Caco-2 (cell line): Measurements from ENCODE around the gene SLIT3. TPM values are rescaled to one million over a fixed set of nuclear protein-coding genes. Genes with fewer than 3 reads are reported as not detected.

Experiments used
- BruUV-seq: library from RNA; stranded (reverse); fragments of 400-500 nt; replicated peaks from 2 replicates; lab custom pipeline; 2021; lab: Mats Ljungman, UMichigan
- CTCF ChIA-PET: fragments of 300-600 bp; sonication (Branson Sonifier 250); formaldehyde crosslinking; loops from one replicate; lab custom pipeline; 2022; ENCODE audit warnings: antibody characterized with exemption; lab: Charles Lee
- POLR2A ChIA-PET: fragments of 300-600 bp; sonication (Branson Sonifier 250); formaldehyde crosslinking; loops from one replicate; lab custom pipeline; 2022; ENCODE audit warnings: antibody characterized with exemption; lab: Charles Lee
- DNase-seq, 2 experiments: peaks; one replicate each; pipeline versions ENCODE4 v3.0.0 to v3.0.0-alpha.2; 2020 to 2022
- H3K27me3 ChIP-seq: replicated peaks from 2 replicates; pipeline ENCODE4 v1.6.0; 2011; ENCODE audit warnings: low read length; ENCODE audit not compliant: control insufficient read depth, insufficient read depth
- H3K36me3 ChIP-seq: 2 replicates; pipeline ENCODE4 v1.5.1; 2011; ENCODE audit warnings: low read length; ENCODE audit not compliant: control insufficient read depth, insufficient read depth
- H3K4me1 ChIP-seq: fragments of 250-450 bp; sonication (Bioruptor Pico); 2 replicates; pipeline ENCODE4 v1.5.1; 2020; ENCODE audit warnings: mild to moderate bottlenecking
- H3K4me3 ChIP-seq: 2 replicates; pipeline ENCODE4 v1.5.1; 2011; ENCODE audit warnings: low read depth, mild to moderate bottlenecking, control low read depth, low read length
- H3K9me3 ChIP-seq: fragments of 250-450 bp; sonication (Bioruptor Pico); 2 replicates; pipeline ENCODE4 v1.5.1; 2020; ENCODE audit warnings: mild to moderate bottlenecking, moderate library complexity
- H3K27ac Mint-ChIP-seq: one replicate; pipeline ENCODE4 v1.8.0; 2022; ENCODE audit warnings: mixed read lengths; ENCODE audit not compliant: unreplicated experiment
- H3K27me3 Mint-ChIP-seq: one replicate; pipeline ENCODE4 v1.8.0; 2022; ENCODE audit warnings: mixed read lengths; ENCODE audit not compliant: insufficient read depth, unreplicated experiment
- H3K36me3 Mint-ChIP-seq: one replicate; pipeline ENCODE4 v1.8.0; 2022; ENCODE audit warnings: mild to moderate bottlenecking, mixed read lengths; ENCODE audit not compliant: insufficient read depth, unreplicated experiment
- H3K4me1 Mint-ChIP-seq: one replicate; pipeline ENCODE4 v1.8.0; 2022; ENCODE audit warnings: low read depth, mixed read lengths; ENCODE audit not compliant: unreplicated experiment
- H3K4me3 Mint-ChIP-seq: one replicate; pipeline ENCODE4 v1.8.0; 2022; ENCODE audit warnings: mild to moderate bottlenecking, moderate library complexity, mixed read lengths; ENCODE audit not compliant: unreplicated experiment
- H3K9me3 Mint-ChIP-seq: one replicate; pipeline ENCODE4 v1.8.0; 2022; ENCODE audit warnings: mixed read lengths; ENCODE audit not compliant: unreplicated experiment
- CTCF ChIP-seq, 2 experiments: fragments of 200-600 bp in 1 of 2; IDR thresholded peaks; 1 replicate in 1 of 2; 2 replicates in 1 of 2; pipeline versions ENCODE4 v1.5.1 to v1.8.0; 2011 to 2022; ENCODE audit warnings: antibody characterized with exemption in 1 of 2, control low read depth in 1 of 2, inconsistent platforms in 1 of 2, low read depth in 1 of 2, low read length in 1 of 2, mild to moderate bottlenecking in 1 of 2, moderate library complexity in 1 of 2; ENCODE audit not compliant: insufficient read depth in 1 of 2, severe bottlenecking in 1 of 2, unreplicated experiment in 1 of 2
- intact Hi-C: fragments of 100-400 bp; cut with micrococcal nuclease; formaldehyde crosslinking; loops from one replicate; pipeline ENCODE4 v1.10.0; 2022; ENCODE audit not compliant: unreplicated experiment
- total RNA-seq: library from RNA; stranded (reverse); gene quantifications from 2 replicates; pipeline ENCODE4 v1.2.3, GENCODE V29; 2022

Gene SLIT3
- total RNA-seq, 1 experiment from 2014 or later: 2.1 TPM

GRCh38 chr5:169204788-169205400 is 96.0 kb downstream of the SLIT3 start:
- intact Hi-C loops: no loop called here
- H3K27ac Mint-ChIP-seq: no peak overlapping the region
- no TSS peak for BruUV-seq
- H3K4me3 Mint-ChIP-seq: no peak overlapping the region
- Histone ChIP-seq H3K9me3 (peaks cover 10% of the 10 kb centered on the region; the same call in 1 of the 2 replicates), H3K4me1 (no peaks in the 10 kb centered on the region), H3K4me3 (no peak overlapping the region), H3K27me3 (no peaks in the 10 kb centered on the region), H3K36me3 (no peaks in the 10 kb centered on the region)
- H3K4me1 Mint-ChIP-seq: peaks cover 14% of the 10 kb centered on the region
- ChIA-PET CTCF (no interaction called here), POLR2A (no interaction called here)
- H3K27me3 Mint-ChIP-seq: no peaks in the 10 kb centered on the region
- H3K9me3 Mint-ChIP-seq: peaks cover 15% of the 10 kb centered on the region
- DNase-seq: no peak
- H3K36me3 Mint-ChIP-seq: no peaks in the 10 kb centered on the region
- no peak for TF ChIP-seq CTCF (IDR thresholded peaks at IDR 0.05; ENCODE audit: insufficient read depth in 1 of 2, low read depth in 1 of 2, low read length in 1 of 2, severe bottlenecking in 1 of 2, unreplicated experiment in 1 of 2)

- Mint-ChIP-seq H3K36me3 (no peaks in the 10 kb centered on the region), H3K27ac (no peak overlapping the region), H3K9me3 (peaks cover 15% of the 10 kb centered on the region), H3K27me3 (no peaks in the 10 kb centered on the region), H3K4me1 (peaks cover 14% of the 10 kb centered on the region), H3K4me3 (no peak overlapping the region)
- H3K4me1 ChIP-seq: no peaks in the 10 kb centered on the region
- no peaks in the 10 kb centered on the region for H3K36me3 ChIP-seq
- ChIA-PET POLR2A (no interaction called here), CTCF (no interaction called here)
- peaks cover 5% of the 10 kb centered on the region; the same call in 1 of the 2 replicates for H3K9me3 ChIP-seq
- no peak overlapping the region for H3K4me3 ChIP-seq
- no peaks in the 10 kb centered on the region for H3K27me3 ChIP-seq
- intact Hi-C loops: no loop called here
- no peak for DNase-seq
- BruUV-seq: no TSS peak
- no peak for TF ChIP-seq CTCF (IDR thresholded peaks at IDR 0.05; ENCODE audit: insufficient read depth in 1 of 2, low read depth in 1 of 2, low read length in 1 of 2, severe bottlenecking in 1 of 2, unreplicated experiment in 1 of 2)
Observed at GRCh38 chr5:169202969-169203368, 98.0 kb downstream of the SLIT3 start.

DNA sequence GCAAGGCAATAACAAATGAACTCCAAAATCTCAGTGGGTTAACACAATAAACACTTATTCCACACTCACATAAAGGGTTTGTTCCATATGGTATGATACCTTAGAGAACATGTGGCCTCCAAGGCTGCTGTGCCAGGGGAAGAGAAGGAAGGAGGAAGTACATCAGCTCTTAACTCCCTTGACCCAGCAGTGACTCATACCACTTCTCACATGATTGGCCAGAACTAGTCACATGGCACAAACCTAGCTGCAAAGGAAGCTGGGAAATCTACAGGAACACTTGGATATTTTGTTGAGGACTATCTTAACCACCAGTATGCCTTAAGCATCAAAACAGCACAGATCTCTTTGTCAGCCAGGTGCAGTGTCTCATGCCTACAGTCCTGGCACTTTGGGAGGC is 99.3 kb downstream of the SLIT3 start:
- Mint-ChIP-seq H3K9me3 (peaks cover 15% of the 10 kb centered on the region), H3K27ac (no peak overlapping the region)

More for the DNA sequence above, 99.3 kb downstream of the SLIT3 start:
- TF ChIP-seq CTCF (IDR thresholded peaks at IDR 0.05; ENCODE audit: insufficient read depth in 1 of 2, low read depth in 1 of 2, low read length in 1 of 2, severe bottlenecking in 1 of 2, unreplicated experiment in 1 of 2): no peak
- intact Hi-C loops: no loop called here
- H3K4me1 Mint-ChIP-seq: peaks cover 9% of the 10 kb centered on the region
- no peaks in the 10 kb centered on the region for H3K36me3 Mint-ChIP-seq
- BruUV-seq: no TSS peak
- Histone ChIP-seq H3K36me3 (no peaks in the 10 kb centered on the region), H3K4me3 (no peak overlapping the region), H3K27me3 (no peaks in the 10 kb centered on the region), H3K9me3 (peaks cover 5% of the 10 kb centered on the region; the same call in 1 of the 2 replicates), H3K4me1 (no peaks in the 10 kb centered on the region)
- DNase-seq: no peak
- POLR2A ChIA-PET: no interaction called here
- CTCF ChIA-PET: no interaction called here
- no peak overlapping the region for H3K4me3 Mint-ChIP-seq
- no peaks in the 10 kb centered on the region for H3K27me3 Mint-ChIP-seq
